ENCODE data around the gene IL17RB.

GRCh38 chr3:53883008-53883407, 36.6 kb downstream of the IL17RB start:
- TF ChIP-seq, protein P1, sequence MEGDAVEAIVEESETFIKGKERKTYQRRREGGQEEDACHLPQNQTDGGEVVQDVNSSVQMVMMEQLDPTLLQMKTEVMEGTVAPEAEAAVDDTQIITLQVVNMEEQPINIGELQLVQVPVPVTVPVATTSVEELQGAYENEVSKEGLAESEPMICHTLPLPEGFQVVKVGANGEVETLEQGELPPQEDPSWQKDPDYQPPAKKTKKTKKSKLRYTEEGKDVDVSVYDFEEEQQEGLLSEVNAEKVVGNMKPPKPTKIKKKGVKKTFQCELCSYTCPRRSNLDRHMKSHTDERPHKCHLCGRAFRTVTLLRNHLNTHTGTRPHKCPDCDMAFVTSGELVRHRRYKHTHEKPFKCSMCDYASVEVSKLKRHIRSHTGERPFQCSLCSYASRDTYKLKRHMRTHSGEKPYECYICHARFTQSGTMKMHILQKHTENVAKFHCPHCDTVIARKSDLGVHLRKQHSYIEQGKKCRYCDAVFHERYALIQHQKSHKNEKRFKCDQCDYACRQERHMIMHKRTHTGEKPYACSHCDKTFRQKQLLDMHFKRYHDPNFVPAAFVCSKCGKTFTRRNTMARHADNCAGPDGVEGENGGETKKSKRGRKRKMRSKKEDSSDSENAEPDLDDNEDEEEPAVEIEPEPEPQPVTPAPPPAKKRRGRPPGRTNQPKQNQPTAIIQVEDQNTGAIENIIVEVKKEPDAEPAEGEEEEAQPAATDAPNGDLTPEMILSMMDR (conservative IDR thresholded peaks at IDR 0.05; ENCODE audit: low read length) = no peak
- no peak for TF ChIP-seq EZH2phosphoT487 (IDR thresholded peaks at IDR 0.05; ENCODE audit: borderline replicate concordance, low read depth, low read length)

Data from OCI-LY7 (cell line).